Nephron (organoid): ENCODE data around the gene SMNDC1.

Source experiments
- H3K27ac Mint-ChIP-seq, 3 experiments: 2 replicates each; pipeline ENCODE4 v1.8.0; 2020; ENCODE audit warnings: mixed read lengths in 3 of 3, mild to moderate bottlenecking in 2 of 3, moderate library complexity in 1 of 3
- H3K27me3 Mint-ChIP-seq: 2 replicates; pipeline ENCODE4 v1.8.0; 2021; ENCODE audit warnings: low read depth, mild to moderate bottlenecking, moderate library complexity, mixed read lengths
- H3K36me3 Mint-ChIP-seq: 2 replicates; pipeline ENCODE4 v1.8.0; 2020; ENCODE audit warnings: low read depth, mixed read lengths
- H3K4me1 Mint-ChIP-seq: 2 replicates; pipeline ENCODE4 v1.8.0; 2020; ENCODE audit warnings: mixed read lengths
- H3K4me3 Mint-ChIP-seq, 3 experiments: 2 replicates each; pipeline ENCODE4 v1.8.0; 2020; ENCODE audit warnings: mild to moderate bottlenecking in 3 of 3, mixed read lengths in 3 of 3, moderate library complexity in 2 of 3
- H3K9me3 Mint-ChIP-seq: 2 replicates; pipeline ENCODE4 v1.8.0; 2020; ENCODE audit warnings: mixed read lengths
- CTCF ChIP-seq, 3 experiments: fragments of 200-600 bp; sonication (generic); IDR thresholded peaks; one replicate each; pipeline ENCODE4 v1.5.0; 2021; ENCODE audit warnings: antibody characterized with exemption in 3 of 3; ENCODE audit not compliant: unreplicated experiment in 3 of 3

SMNDC1 gene

GRCh38 chr10:110343947-110344346 lies 39.2 kb upstream of the SMNDC1 start:
- Mint-ChIP-seq H3K27ac (no peak overlapping the region), H3K4me1 (peaks cover 20% of the 10 kb centered on the region), H3K36me3 (no peaks in the 10 kb centered on the region), H3K27me3 (peaks cover 14% of the 10 kb centered on the region), H3K9me3 (no peaks in the 10 kb centered on the region), H3K4me3 (no peak overlapping the region)
- TF ChIP-seq CTCF (IDR thresholded peaks at IDR 0.05; ENCODE audit: unreplicated experiment in 3 of 3) = no peak

- Mint-ChIP-seq H3K27ac (no peak overlapping the region), H3K9me3 (no peaks in the 10 kb centered on the region), H3K4me3 (no peak overlapping the region), H3K27me3 (peaks cover 10% of the 10 kb centered on the region), H3K36me3 (no peaks in the 10 kb centered on the region), H3K4me1 (peaks cover 47% of the 10 kb centered on the region)
- TF ChIP-seq CTCF (IDR thresholded peaks at IDR 0.05; ENCODE audit: unreplicated experiment in 3 of 3) = no peak
These were observed 36.1 kb upstream of the SMNDC1 start for GRCh38 chr10:110340816-110341215.

GRCh38 chr10:110340122-110340521 lies 35.4 kb upstream of the SMNDC1 start:
- no peaks in the 10 kb centered on the region for H3K36me3 Mint-ChIP-seq
- H3K9me3 Mint-ChIP-seq = no peaks in the 10 kb centered on the region
- H3K4me3 Mint-ChIP-seq = no peak overlapping the region
- H3K27ac Mint-ChIP-seq = peak overlapping the region in 1 of 3 experiments; percentile 1
- H3K4me1 Mint-ChIP-seq = peaks cover 49% of the 10 kb centered on the region
- peaks cover 6% of the 10 kb centered on the region for H3K27me3 Mint-ChIP-seq
- no peak for TF ChIP-seq CTCF (IDR thresholded peaks at IDR 0.05; ENCODE audit: unreplicated experiment in 3 of 3)

GRCh38 chr10:110337906-110338305 lies 33.2 kb upstream of the SMNDC1 start:
- peaks cover 6% of the 10 kb centered on the region for H3K27me3 Mint-ChIP-seq
- no peak for TF ChIP-seq CTCF (IDR thresholded peaks at IDR 0.05; ENCODE audit: unreplicated experiment in 3 of 3)
- H3K4me3 Mint-ChIP-seq = no peak overlapping the region
- peak overlapping the region in 2 of 3 experiments; percentile 39 to 46 for H3K27ac Mint-ChIP-seq
- H3K4me1 Mint-ChIP-seq = peaks cover 45% of the 10 kb centered on the region
- no peaks in the 10 kb centered on the region for H3K9me3 Mint-ChIP-seq
- no peaks in the 10 kb centered on the region for H3K36me3 Mint-ChIP-seq

- TF ChIP-seq CTCF (IDR thresholded peaks at IDR 0.05; ENCODE audit: unreplicated experiment in 3 of 3) = no peak
These were observed 32.7 kb upstream of the SMNDC1 start for GRCh38 chr10:110337401-110337800.

GRCh38 chr10:110336111-110336721 lies 31.5 kb upstream of the SMNDC1 start:
- Mint-ChIP-seq H3K9me3 (peaks cover 6% of the 10 kb centered on the region), H3K27me3 (no peaks in the 10 kb centered on the region), H3K27ac (peak overlapping the region; percentile 55 to 80 (median 79)), H3K4me3 (peak overlapping the region in 1 of 3 experiments; percentile 30), H3K4me1 (peaks cover 45% of the 10 kb centered on the region), H3K36me3 (no peaks in the 10 kb centered on the region)
- TF ChIP-seq CTCF (IDR thresholded peaks at IDR 0.05; ENCODE audit: unreplicated experiment in 3 of 3) = peak in 1 of 3 experiments; percentile 11

More at GRCh38 chr10:110337401-110337800, 32.7 kb upstream of the SMNDC1 start:
- Mint-ChIP-seq H3K36me3 (no peaks in the 10 kb centered on the region), H3K9me3 (peaks cover 4% of the 10 kb centered on the region), H3K27me3 (peaks cover under 1% of the 10 kb centered on the region), H3K4me1 (peaks cover 45% of the 10 kb centered on the region), H3K4me3 (no peak overlapping the region), H3K27ac (peak overlapping the region in 1 of 3 experiments; percentile 80)
